Mesendoderm (in vitro differentiated cells): ENCODE results near the gene SRP19.
A peak's percentile ranks its signal among the peaks of the same experiment; 100 is the strongest.

Experiments used
- DNase-seq: peaks from one replicate; pipeline ENCODE4 v3.0.0; 2013
- H2AK5ac ChIP-seq: 2 replicates; pipeline ENCODE4 v1.6.1; 2013; ENCODE audit warnings: low read length, inconsistent platforms
- H2BK120ac ChIP-seq: 2 replicates; pipeline ENCODE4 v1.6.1; 2013; ENCODE audit warnings: low read depth, mild to moderate bottlenecking, low read length, moderate library complexity, mixed read lengths
- H2BK15ac ChIP-seq: replicated peaks from 2 replicates; pipeline ENCODE4 v1.6.1; 2013; ENCODE audit warnings: low read depth, mild to moderate bottlenecking, moderate library complexity
- H2BK5ac ChIP-seq: 2 replicates; pipeline ENCODE4 v1.6.1; 2013; ENCODE audit warnings: low read length, inconsistent platforms
- H3K18ac ChIP-seq: 2 replicates; pipeline ENCODE4 v1.6.1; 2013; ENCODE audit warnings: mild to moderate bottlenecking, low read length, mixed read lengths
- H3K23ac ChIP-seq: one replicate; pipeline ENCODE4 v1.6.1; 2013; ENCODE audit warnings: low read length
- H3K27ac ChIP-seq: 2 replicates; pipeline ENCODE4 v1.5.1; 2013; ENCODE audit warnings: low read depth, mild to moderate bottlenecking, inconsistent platforms, low read length, moderate library complexity
- H3K27me3 ChIP-seq: 2 replicates; pipeline ENCODE4 v1.6.1; 2013; ENCODE audit warnings: low read length, control low read depth, mild to moderate bottlenecking, inconsistent platforms; ENCODE audit not compliant: insufficient read depth, poor library complexity
- H3K36me3 ChIP-seq: 2 replicates; pipeline ENCODE4 v1.6.1; 2013; ENCODE audit warnings: low read length, inconsistent platforms; ENCODE audit not compliant: control insufficient read depth, insufficient read depth
- H3K4ac ChIP-seq: one replicate; pipeline ENCODE4 v1.6.1; 2013; ENCODE audit warnings: low read depth, mild to moderate bottlenecking, low read length, moderate library complexity
- H3K4me1 ChIP-seq: 2 replicates; pipeline ENCODE4 v1.6.1; 2013; ENCODE audit warnings: low read depth, low read length, inconsistent platforms; ENCODE audit not compliant: control insufficient read depth
- H3K4me2 ChIP-seq: 2 replicates; pipeline ENCODE4 v1.6.1; 2013; ENCODE audit warnings: low read length
- H3K4me3 ChIP-seq: 2 replicates; pipeline ENCODE4 v1.5.1; 2013; ENCODE audit warnings: mild to moderate bottlenecking, low read length
- H3K56ac ChIP-seq: one replicate; pipeline ENCODE4 v1.6.1; 2013; ENCODE audit warnings: low read length
- H3K79me1 ChIP-seq: 2 replicates; pipeline ENCODE4 v1.6.1; 2013; ENCODE audit warnings: low read length, inconsistent platforms
- H3K79me2 ChIP-seq: 2 replicates; pipeline ENCODE4 v1.6.1; 2013; ENCODE audit warnings: mild to moderate bottlenecking, low read length; ENCODE audit not compliant: control insufficient read depth, insufficient read depth
- H3K9ac ChIP-seq: 2 replicates; pipeline ENCODE4 v1.6.1; 2013; ENCODE audit warnings: low read length, inconsistent platforms
- H4K5ac ChIP-seq: one replicate; pipeline ENCODE4 v1.6.1; 2013; ENCODE audit warnings: low read length
- H4K8ac ChIP-seq: one replicate; pipeline ENCODE4 v1.6.1; 2013; ENCODE audit warnings: low read depth, mild to moderate bottlenecking, control low read depth, low read length, moderate library complexity
- WGBS: extraction: QIAGEN DNeasy Blood & Tissue Kit; methylation state at CpG from one replicate; pipeline ENCODE4 v1.1.7; 2013; ENCODE audit warnings: low lambda C conversion rate, missing lambda C conversion rate; ENCODE audit not compliant: insufficient coverage; ENCODE audit errors: extremely low coverage; 5-methylcytosine and 5-hydroxymethylcytosine counted together

The SRP19 gene

DNA sequence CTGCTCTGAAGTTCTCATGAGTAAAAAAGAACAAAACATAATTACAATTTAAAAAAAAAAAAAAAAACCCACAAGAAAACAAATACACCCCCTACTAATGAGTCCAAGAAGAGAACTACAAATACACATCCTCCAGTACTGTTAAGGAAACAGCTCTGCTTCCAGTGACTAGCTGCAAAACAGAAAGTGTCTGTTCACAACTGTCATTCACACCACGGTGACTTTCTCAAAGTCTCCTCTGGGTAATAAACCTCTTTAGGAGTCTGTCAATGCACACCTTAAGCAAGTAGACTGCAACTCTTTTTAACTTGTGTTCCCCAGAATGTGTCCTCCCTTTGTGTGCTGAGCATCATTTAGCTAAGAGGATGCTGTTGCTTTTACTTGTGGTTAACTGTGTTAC, 54.7 kb downstream of the SRP19 start:
- H3K9ac ChIP-seq: no peak overlapping the region
- no CpG with 5 or more reads among the region's 1 CpG for WGBS
- H3K27me3 ChIP-seq: no peaks in the 10 kb centered on the region
- H3K27ac ChIP-seq: no peak overlapping the region
- H3K56ac ChIP-seq: no peak overlapping the region
- peaks cover 6% of the 10 kb centered on the region for H3K79me1 ChIP-seq
- H3K4me3 ChIP-seq: no peak overlapping the region
- no peak overlapping the region for H3K18ac ChIP-seq
- DNase-seq: no peak
- no peak overlapping the region for H2AK5ac ChIP-seq
- no peak overlapping the region for H3K4me2 ChIP-seq
- no peak overlapping the region for H2BK120ac ChIP-seq
- no peak overlapping the region for H3K4ac ChIP-seq
- H3K79me2 ChIP-seq: no peaks in the 10 kb centered on the region
- H4K8ac ChIP-seq: no peak overlapping the region
- H4K5ac ChIP-seq: no peak overlapping the region
- H3K23ac ChIP-seq: no peak overlapping the region
- H2BK15ac ChIP-seq: no peak overlapping the region
- no peaks in the 10 kb centered on the region for H3K36me3 ChIP-seq
- no peak overlapping the region for H2BK5ac ChIP-seq
- H3K4me1 ChIP-seq: no peaks in the 10 kb centered on the region

DNA sequence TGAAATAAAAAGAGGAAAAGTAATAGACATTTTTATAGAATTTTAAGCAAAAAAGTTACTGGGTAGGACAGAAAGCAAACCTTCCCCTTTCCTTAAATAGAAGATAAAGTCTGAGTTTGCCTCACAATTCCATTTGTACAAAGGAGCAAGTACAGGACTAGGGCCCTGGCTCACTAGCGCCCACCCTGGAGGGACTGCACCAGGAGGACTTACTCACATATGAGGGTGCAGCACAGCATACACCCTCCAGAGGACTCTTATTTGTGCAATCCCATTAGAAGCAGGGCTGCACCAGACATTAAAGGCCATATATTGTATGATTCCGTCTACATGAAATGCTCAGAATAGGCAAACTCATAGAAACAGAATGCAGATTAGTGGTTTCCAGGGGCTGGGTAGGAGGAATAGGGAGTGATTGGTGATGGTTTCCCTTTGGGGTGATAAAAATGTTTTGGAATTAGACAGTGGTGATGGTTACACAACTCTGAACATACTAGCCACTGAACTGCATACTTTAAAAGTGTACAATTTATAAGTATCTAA, 56.4 kb downstream of the SRP19 start:
- Histone ChIP-seq H4K8ac (no peak overlapping the region), H3K4me2 (no peak overlapping the region), H4K5ac (no peak overlapping the region), H3K56ac (no peak overlapping the region), H3K18ac (no peak overlapping the region), H2BK5ac (no peak overlapping the region), H3K27me3 (no peaks in the 10 kb centered on the region), H3K4me1 (no peaks in the 10 kb centered on the region), H3K4ac (no peak overlapping the region), H3K36me3 (no peaks in the 10 kb centered on the region), H3K9ac (no peak overlapping the region), H3K4me3 (no peak overlapping the region), H2BK120ac (no peak overlapping the region), H2AK5ac (no peak overlapping the region), H3K79me2 (peaks cover 2% of the 10 kb centered on the region), H3K23ac (no peak overlapping the region), H3K27ac (no peak overlapping the region), H3K79me1 (peaks cover 6% of the 10 kb centered on the region), H2BK15ac (no peak overlapping the region)
- DNase-seq: peak; percentile 52
- whole genome bisulfite sequencing: no CpG with 5 or more reads among the region's 2 CpGs

DNA sequence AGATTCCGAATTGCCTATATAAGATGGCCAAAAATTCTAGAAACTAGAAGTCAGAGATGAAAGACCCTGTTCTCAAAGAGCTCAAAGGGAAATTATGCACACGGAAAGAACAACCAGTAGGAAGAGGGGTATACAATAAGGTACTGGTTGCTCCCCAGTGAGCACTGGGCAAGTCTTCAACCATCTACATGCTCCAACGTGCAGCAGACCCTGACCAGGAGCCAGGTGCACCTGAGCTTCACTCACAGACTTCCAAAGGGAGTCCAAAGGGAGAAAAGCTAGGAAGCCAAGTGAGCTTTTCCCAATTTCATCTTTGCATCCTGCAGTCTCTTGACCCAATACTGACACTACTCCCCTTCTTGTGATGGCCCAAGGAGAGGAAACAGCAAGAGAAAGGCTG, 57.0 kb downstream of the SRP19 start:
- H3K36me3 ChIP-seq: no peaks in the 10 kb centered on the region
- H3K4me2 ChIP-seq: no peak overlapping the region
- no peak for DNase-seq

DNA sequence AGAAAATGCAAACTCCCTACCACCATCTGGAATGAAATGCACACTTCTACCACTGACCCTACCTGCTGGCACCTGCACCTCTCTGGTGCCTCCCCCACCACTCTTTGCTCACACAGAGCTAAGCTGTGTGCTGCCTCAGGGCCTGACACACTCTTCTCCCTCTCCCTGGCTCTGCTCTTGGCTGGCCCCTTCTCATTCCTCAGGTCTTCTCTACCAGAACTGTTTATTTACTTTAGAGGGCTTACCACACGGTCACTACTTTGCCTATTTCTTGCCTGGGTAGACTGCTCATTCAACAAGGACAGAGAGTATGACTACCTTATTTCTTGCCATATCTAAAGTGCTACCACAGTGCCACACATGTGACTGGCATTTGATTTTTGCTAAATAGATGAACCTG, 57.6 kb downstream of the SRP19 start:
- Histone ChIP-seq H3K4ac (no peak overlapping the region), H3K27me3 (no peaks in the 10 kb centered on the region), H3K36me3 (no peaks in the 10 kb centered on the region), H2BK120ac (no peak overlapping the region), H3K9ac (no peak overlapping the region), H4K5ac (no peak overlapping the region), H3K4me2 (no peak overlapping the region), H2AK5ac (no peak overlapping the region), H3K23ac (no peak overlapping the region), H2BK15ac (no peak overlapping the region), H3K4me1 (no peaks in the 10 kb centered on the region), H2BK5ac (no peak overlapping the region), H3K4me3 (no peak overlapping the region), H3K79me2 (peaks cover 2% of the 10 kb centered on the region), H3K79me1 (peaks cover 6% of the 10 kb centered on the region), H3K56ac (no peak overlapping the region), H3K18ac (no peak overlapping the region), H4K8ac (no peak overlapping the region), H3K27ac (no peak overlapping the region)
- WGBS: no CpG with 5 or more reads among the region's 1 CpG
- DNase-seq: no peak

More for the DNA sequence above, 57.0 kb downstream of the SRP19 start:
- Histone ChIP-seq H3K56ac (no peak overlapping the region), H2BK5ac (no peak overlapping the region), H3K4me1 (no peaks in the 10 kb centered on the region), H3K4ac (no peak overlapping the region), H2AK5ac (no peak overlapping the region), H2BK120ac (no peak overlapping the region), H3K27ac (no peak overlapping the region), H3K18ac (no peak overlapping the region), H3K79me2 (peaks cover 2% of the 10 kb centered on the region), H3K79me1 (peaks cover 6% of the 10 kb centered on the region), H3K23ac (no peak overlapping the region), H3K9ac (no peak overlapping the region), H2BK15ac (no peak overlapping the region), H4K8ac (no peak overlapping the region), H3K4me3 (no peak overlapping the region), H3K27me3 (no peaks in the 10 kb centered on the region), H4K5ac (no peak overlapping the region)
- no CpG with 5 or more reads among the region's 3 CpGs for WGBS
